Measurements from ENCODE around the gene IGFBP6. TPM values are rescaled to one million over a fixed set of nuclear protein-coding genes. Genes with fewer than 3 reads are reported as not detected.

IGFBP6 gene
- total RNA-seq, 3 donors from 2014 or later, result 10.0 to 93.4 (median 27.1) TPM

DNA sequence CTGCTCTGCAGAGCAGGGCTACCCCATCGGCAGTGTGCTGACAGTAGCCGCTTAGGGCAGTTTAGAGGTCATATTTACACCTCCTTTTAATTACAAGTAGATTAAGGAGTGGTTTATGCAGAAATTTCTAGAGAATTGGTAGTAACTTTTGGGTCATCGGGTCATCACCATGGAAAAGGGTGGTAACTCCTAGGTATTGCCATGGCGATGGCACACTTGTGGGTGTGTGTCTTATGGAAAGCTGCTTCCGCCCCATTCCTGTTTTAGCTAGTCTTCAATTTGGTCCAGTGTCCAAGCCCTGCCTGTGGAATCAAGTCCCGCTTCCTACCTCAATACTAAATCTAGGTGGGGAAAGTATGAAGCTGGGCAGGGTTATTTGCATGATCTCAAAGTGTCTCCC, 53.6 kb downstream of the IGFBP6 start:
- ATAC-seq (no peak), DNase-seq (no peak)
- Histone ChIP-seq H3K36me3 (ENCODE audit: low read depth) (no peaks in the 10 kb centered on the region), H3K4me3 (no peak overlapping the region), H3K4me1 (ENCODE audit: low read depth) (no peaks in the 10 kb centered on the region), H3K9me3 (no peaks in the 10 kb centered on the region)
- intact Hi-C loops (cut with DNase I, micrococcal nuclease), result no loop called here
- TF ChIP-seq, protein P1, sequence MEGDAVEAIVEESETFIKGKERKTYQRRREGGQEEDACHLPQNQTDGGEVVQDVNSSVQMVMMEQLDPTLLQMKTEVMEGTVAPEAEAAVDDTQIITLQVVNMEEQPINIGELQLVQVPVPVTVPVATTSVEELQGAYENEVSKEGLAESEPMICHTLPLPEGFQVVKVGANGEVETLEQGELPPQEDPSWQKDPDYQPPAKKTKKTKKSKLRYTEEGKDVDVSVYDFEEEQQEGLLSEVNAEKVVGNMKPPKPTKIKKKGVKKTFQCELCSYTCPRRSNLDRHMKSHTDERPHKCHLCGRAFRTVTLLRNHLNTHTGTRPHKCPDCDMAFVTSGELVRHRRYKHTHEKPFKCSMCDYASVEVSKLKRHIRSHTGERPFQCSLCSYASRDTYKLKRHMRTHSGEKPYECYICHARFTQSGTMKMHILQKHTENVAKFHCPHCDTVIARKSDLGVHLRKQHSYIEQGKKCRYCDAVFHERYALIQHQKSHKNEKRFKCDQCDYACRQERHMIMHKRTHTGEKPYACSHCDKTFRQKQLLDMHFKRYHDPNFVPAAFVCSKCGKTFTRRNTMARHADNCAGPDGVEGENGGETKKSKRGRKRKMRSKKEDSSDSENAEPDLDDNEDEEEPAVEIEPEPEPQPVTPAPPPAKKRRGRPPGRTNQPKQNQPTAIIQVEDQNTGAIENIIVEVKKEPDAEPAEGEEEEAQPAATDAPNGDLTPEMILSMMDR (IDR thresholded peaks at IDR 0.05), result no peak

Small RNAs within 50 kb of the gene (microRNA-seq; reads per million reads assigned to microRNA genes)
- not detected for gene MIR6757

Other genes with a start within 250 kb of the IGFBP6 start
- not detected for gene KRT78, start 248.7 kb upstream of the IGFBP6 start, total RNA-seq
- 1,000 to 10,000 TPM; 1,334 to 4,222 (median 3,664) TPM for gene KRT8, start 192.6 kb upstream of the IGFBP6 start, total RNA-seq
- gene KRT18, start 148.5 kb upstream of the IGFBP6 start, total RNA-seq, result 1,000 to 10,000 TPM in 1 of 3 donors, 100 to 1,000 TPM in 2; 296 to 1,063 (median 953) TPM
- 100 to 1,000 TPM; 341 to 535 (median 345) TPM for gene EIF4B, start 91.2 kb upstream of the IGFBP6 start, total RNA-seq
- gene TNS2, start 47.6 kb upstream of the IGFBP6 start, total RNA-seq, result 100 to 1,000 TPM in 1 of 3 donors, 10 to 100 TPM in 2; 22.6 to 119 (median 51.9) TPM
- 10 to 100 TPM; 27.3 to 51.0 (median 32.5) TPM for gene SPRYD3, start 18.3 kb upstream of the IGFBP6 start, total RNA-seq
- under 1 TPM in 1 of 3 donors, not detected in 2; 0.41 TPM for gene SOAT2, start 5.8 kb downstream of the IGFBP6 start, total RNA-seq
- gene ZNF740, start 83.1 kb downstream of the IGFBP6 start, total RNA-seq, result 10 to 100 TPM; 26.1 to 52.9 (median 46.0) TPM
- gene CSAD, start 83.3 kb downstream of the IGFBP6 start, total RNA-seq, result 10 to 100 TPM; 23.4 to 44.4 (median 38.7) TPM
- gene ITGB7, start 109.6 kb downstream of the IGFBP6 start, total RNA-seq, result 10 to 100 TPM in 1 of 3 donors, 1 to 10 TPM in 2; 6.2 to 13.8 (median 7.3) TPM
- 10 to 100 TPM; 10.7 to 35.3 (median 16.9) TPM for gene RARG, start 134.5 kb downstream of the IGFBP6 start, total RNA-seq
- gene ESPL1, start 170.6 kb downstream of the IGFBP6 start, total RNA-seq, result 10 to 100 TPM in 1 of 3 donors, 1 to 10 TPM in 2; 4.5 to 13.1 (median 5.8) TPM
- gene PFDN5, start 197.9 kb downstream of the IGFBP6 start, total RNA-seq, result 100 to 1,000 TPM; 262 to 390 (median 268) TPM
- 10 to 100 TPM; 35.4 to 54.9 (median 38.0) TPM for gene MYG1, start 202.0 kb downstream of the IGFBP6 start, total RNA-seq
- 10 to 100 TPM; 40.2 to 46.9 (median 46.3) TPM for gene AAAS, start 223.9 kb downstream of the IGFBP6 start, total RNA-seq
- gene SP7, start 238.7 kb downstream of the IGFBP6 start, total RNA-seq, result not detected